BE2C (cell line): ENCODE measurements around the gene MT1E.

Experiments used
- DNase-seq: peaks from one replicate; pipeline ENCODE4 v3.0.0-alpha.2; 2020
- H3K27me3 ChIP-seq: fragments of 250-450 bp; sonication (Bioruptor Pico); 2 replicates; pipeline ENCODE4 v1.5.1; 2020; ENCODE audit warnings: mild to moderate bottlenecking
- H3K36me3 ChIP-seq: fragments of 250-450 bp; sonication (Bioruptor Pico); 2 replicates; pipeline ENCODE4 v1.5.1; 2020; ENCODE audit warnings: mild to moderate bottlenecking
- H3K4me1 ChIP-seq: fragments of 250-450 bp; sonication (Bioruptor Pico); 2 replicates; pipeline ENCODE4 v1.5.1; 2020
- H3K4me3 ChIP-seq: 2 replicates; pipeline ENCODE4 v1.5.1; 2011; ENCODE audit warnings: low read depth, low read length
- H3K9me3 ChIP-seq: fragments of 250-450 bp; sonication (Bioruptor Pico); 2 replicates; pipeline ENCODE4 v1.5.1; 2020
- CTCF ChIP-seq: IDR thresholded peaks from 2 replicates; pipeline ENCODE4 v1.5.1; 2012; ENCODE audit warnings: mild to moderate bottlenecking, low read depth, low read length

The MT1E gene

GRCh38 chr16:56647641-56648431 lies 22.3 kb downstream of the MT1E start:
- Histone ChIP-seq H3K27me3 (peaks cover 31% of the 10 kb centered on the region), H3K36me3 (no peaks in the 10 kb centered on the region), H3K9me3 (no peaks in the 10 kb centered on the region), H3K4me3 (no peak overlapping the region), H3K4me1 (no peaks in the 10 kb centered on the region)
- no peak for TF ChIP-seq CTCF
- no peak for DNase-seq

- DNase-seq = no peak
- no peak for TF ChIP-seq CTCF
- H3K27me3 ChIP-seq = peaks cover 19% of the 10 kb centered on the region
Observed at GRCh38 chr16:56649271-56649670, 23.7 kb downstream of the MT1E start.

GRCh38 chr16:56649820-56650219 lies 24.2 kb downstream of the MT1E start:
- Histone ChIP-seq H3K9me3 (no peaks in the 10 kb centered on the region), H3K4me1 (no peaks in the 10 kb centered on the region), H3K36me3 (no peaks in the 10 kb centered on the region), H3K27me3 (peaks cover 16% of the 10 kb centered on the region), H3K4me3 (no peak overlapping the region)
- no peak for DNase-seq
- no peak for TF ChIP-seq CTCF

More at GRCh38 chr16:56649271-56649670, 23.7 kb downstream of the MT1E start:
- H3K4me3 ChIP-seq = no peak overlapping the region
- H3K9me3 ChIP-seq = no peaks in the 10 kb centered on the region
- no peaks in the 10 kb centered on the region for H3K36me3 ChIP-seq
- no peaks in the 10 kb centered on the region for H3K4me1 ChIP-seq

- Histone ChIP-seq H3K9me3 (no peaks in the 10 kb centered on the region), H3K4me1 (no peaks in the 10 kb centered on the region), H3K27me3 (peaks cover 12% of the 10 kb centered on the region), H3K4me3 (no peak within 1 kb of the TSS), H3K36me3 (no peaks in the 10 kb centered on the region)
- no peak for TF ChIP-seq CTCF
- DNase-seq = no peak
Observed at GRCh38 chr16:56651586-56651985, 26.0 kb downstream of the MT1E start, which contains the start of gene MT1B. TSS of gene MT1B (plus strand) at chr16:56651886. CDS start at chr16:56651954, 68 bp downstream.

GRCh38 chr16:56652600-56652999 lies 27.0 kb downstream of the MT1E start:
- no peak for TF ChIP-seq CTCF
- no peaks in the 10 kb centered on the region for H3K36me3 ChIP-seq
- H3K4me1 ChIP-seq = no peaks in the 10 kb centered on the region
- no peak overlapping the region for H3K4me3 ChIP-seq
- peaks cover 3% of the 10 kb centered on the region for H3K27me3 ChIP-seq
- no peak for DNase-seq
- H3K9me3 ChIP-seq = no peaks in the 10 kb centered on the region

- no peaks in the 10 kb centered on the region for H3K4me1 ChIP-seq
- H3K4me3 ChIP-seq = no peak overlapping the region
- H3K36me3 ChIP-seq = no peaks in the 10 kb centered on the region
- H3K9me3 ChIP-seq = no peaks in the 10 kb centered on the region
- DNase-seq = no peak
- peaks cover 7% of the 10 kb centered on the region for H3K27me3 ChIP-seq
- no peak for TF ChIP-seq CTCF
Observed at GRCh38 chr16:56653218-56653617, 27.6 kb downstream of the MT1E start.
